Mesodermal cell (in vitro differentiated cells): Measurements from ENCODE around the gene LRP1B.
A peak's percentile ranks its signal among the peaks of the same experiment; 100 is the strongest.

ENCODE experiments used
- H3K27ac ChIP-seq: 2 replicates; pipeline ENCODE4 v1.7.0; 2013; ENCODE audit warnings: mild to moderate bottlenecking, low read depth, low read length, moderate library complexity; ENCODE audit not compliant: severe bottlenecking
- H3K36me3 ChIP-seq: 2 replicates; pipeline ENCODE4 v1.7.1; 2013; ENCODE audit warnings: mild to moderate bottlenecking, low read length, moderate library complexity; ENCODE audit not compliant: control insufficient read depth, insufficient read depth
- H3K4me1 ChIP-seq: one replicate; pipeline ENCODE4 v1.7.1; 2013; ENCODE audit warnings: mild to moderate bottlenecking, low read length; ENCODE audit not compliant: insufficient read depth, control insufficient read depth, poor library complexity, severe bottlenecking
- H3K4me3 ChIP-seq: 2 replicates; pipeline ENCODE4 v1.7.0; 2013; ENCODE audit warnings: low read length, control low read depth, mild to moderate bottlenecking; ENCODE audit not compliant: insufficient read depth, poor library complexity, severe bottlenecking; ENCODE audit errors: extremely low read depth
- H3K9me3 ChIP-seq: 2 replicates; pipeline ENCODE4 v1.7.1; 2013; ENCODE audit warnings: mild to moderate bottlenecking, low read length, moderate library complexity; ENCODE audit not compliant: control insufficient read depth
- WGBS, 2 experiments: methylation state at CpG; one replicate each; pipeline ENCODE4 v1.1.5; 2013; ENCODE audit warnings: missing lambda C conversion rate in 2 of 2; ENCODE audit not compliant: insufficient coverage in 2 of 2; 5-methylcytosine and 5-hydroxymethylcytosine counted together

The LRP1B gene

GRCh38 chr2:141055531-141055930 lies 1075.3 kb downstream of the LRP1B start:
- no peaks in the 10 kb centered on the region for H3K9me3 ChIP-seq
- 78 to 83% methylated on average over 1 of the region's 1 CpG for WGBS, 2 experiments
- no peak overlapping the region for H3K27ac ChIP-seq
- no peaks in the 10 kb centered on the region for H3K36me3 ChIP-seq
- no peak overlapping the region for H3K4me3 ChIP-seq
- H3K4me1 ChIP-seq, result no peaks in the 10 kb centered on the region

- Histone ChIP-seq H3K36me3 (no peaks in the 10 kb centered on the region), H3K9me3 (no peaks in the 10 kb centered on the region), H3K27ac (no peak overlapping the region), H3K4me1 (no peaks in the 10 kb centered on the region), H3K4me3 (no peak overlapping the region)
- 90 to 96% methylated on average over 3 to 4 of the region's 6 CpGs for WGBS, 2 experiments
Measured at GRCh38 chr2:141048951-141049350, 1081.9 kb downstream of the LRP1B start.

DNA sequence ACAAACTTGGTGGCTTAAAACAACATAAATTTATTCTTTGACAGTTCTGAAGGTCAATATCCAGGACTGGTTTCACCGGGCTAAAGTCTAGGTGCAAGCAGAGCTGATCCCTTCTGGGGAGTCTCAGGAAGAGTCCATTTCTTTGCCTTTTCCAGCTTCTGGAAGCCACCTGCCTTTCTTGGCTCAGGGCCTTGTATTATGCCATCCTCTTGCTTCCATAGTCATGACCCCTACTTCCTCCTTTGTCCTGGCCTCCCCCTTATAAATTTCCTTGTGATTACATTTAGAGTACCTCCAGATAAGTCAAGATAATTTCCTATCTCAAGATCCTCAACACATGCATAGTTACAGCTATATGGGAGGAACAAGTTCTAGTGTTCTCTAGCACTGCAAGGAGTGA lies 1089.5 kb downstream of the LRP1B start:
- H3K27ac ChIP-seq, result no peak overlapping the region
- no peaks in the 10 kb centered on the region for H3K4me1 ChIP-seq
- no peaks in the 10 kb centered on the region for H3K36me3 ChIP-seq
- H3K4me3 ChIP-seq, result no peak overlapping the region
- H3K9me3 ChIP-seq, result no peaks in the 10 kb centered on the region
- 79 to 91% methylated on average over 1 of the region's 1 CpG for WGBS, 2 experiments

DNA sequence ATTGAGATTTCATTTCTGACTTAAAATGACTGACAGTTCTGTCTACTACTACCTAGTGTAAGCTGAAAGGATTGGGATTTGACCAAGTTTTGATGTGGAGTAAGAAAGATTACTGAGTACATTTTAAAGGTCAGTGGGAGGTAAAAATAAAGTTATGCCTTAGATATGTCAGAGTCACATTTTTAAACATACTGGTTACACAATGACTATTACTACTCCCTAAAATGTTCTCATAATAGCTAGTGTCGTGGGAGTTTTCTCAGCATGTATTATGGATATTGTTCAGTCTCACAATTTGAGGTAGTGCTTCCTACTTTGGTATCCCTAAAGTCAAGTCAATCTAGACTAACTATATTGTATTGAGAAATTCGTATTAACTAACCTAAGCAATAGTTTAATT lies 1092.5 kb downstream of the LRP1B start:
- no CpG with 5 or more reads among the region's 2 CpGs for WGBS, 2 experiments
- H3K4me1 ChIP-seq, result no peaks in the 10 kb centered on the region
- H3K27ac ChIP-seq, result no peak overlapping the region
- H3K4me3 ChIP-seq, result no peak overlapping the region
- no peaks in the 10 kb centered on the region for H3K36me3 ChIP-seq
- no peaks in the 10 kb centered on the region for H3K9me3 ChIP-seq

DNA sequence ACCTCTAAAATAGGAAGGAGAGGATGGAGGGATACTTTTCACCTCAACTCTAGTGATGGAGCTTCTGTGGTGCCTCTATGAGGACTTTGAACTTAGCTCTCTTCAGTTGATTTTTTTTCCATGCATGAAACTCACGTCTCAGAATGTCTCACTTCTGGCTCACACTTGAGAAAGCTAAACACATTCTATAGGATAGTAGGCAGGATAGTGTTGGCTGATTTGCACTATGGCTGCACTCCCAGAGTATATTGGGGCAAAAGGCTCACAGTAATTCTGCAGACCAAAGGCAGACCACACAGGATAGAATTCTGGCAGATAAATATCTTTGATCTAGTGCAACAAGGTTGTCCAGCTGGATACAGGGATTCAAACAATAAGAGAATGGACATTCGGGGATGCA lies 1093.5 kb downstream of the LRP1B start:
- Histone ChIP-seq H3K4me1 (no peaks in the 10 kb centered on the region), H3K36me3 (no peaks in the 10 kb centered on the region), H3K27ac (no peak overlapping the region), H3K9me3 (no peaks in the 10 kb centered on the region), H3K4me3 (no peak overlapping the region)
- 60 to 80% methylated on average over 1 of the region's 2 CpGs for WGBS, 2 experiments

- Histone ChIP-seq H3K27ac (no peak overlapping the region), H3K9me3 (no peaks in the 10 kb centered on the region), H3K4me3 (no peak overlapping the region), H3K4me1 (no peaks in the 10 kb centered on the region), H3K36me3 (no peaks in the 10 kb centered on the region)
- WGBS, 2 experiments, result 80% methylated on average over 1 of the region's 4 CpGs; no CpG with 5 or more reads in 1 of the 2 experiments
Measured at GRCh38 chr2:141035846-141036420, 1094.9 kb downstream of the LRP1B start.

DNA sequence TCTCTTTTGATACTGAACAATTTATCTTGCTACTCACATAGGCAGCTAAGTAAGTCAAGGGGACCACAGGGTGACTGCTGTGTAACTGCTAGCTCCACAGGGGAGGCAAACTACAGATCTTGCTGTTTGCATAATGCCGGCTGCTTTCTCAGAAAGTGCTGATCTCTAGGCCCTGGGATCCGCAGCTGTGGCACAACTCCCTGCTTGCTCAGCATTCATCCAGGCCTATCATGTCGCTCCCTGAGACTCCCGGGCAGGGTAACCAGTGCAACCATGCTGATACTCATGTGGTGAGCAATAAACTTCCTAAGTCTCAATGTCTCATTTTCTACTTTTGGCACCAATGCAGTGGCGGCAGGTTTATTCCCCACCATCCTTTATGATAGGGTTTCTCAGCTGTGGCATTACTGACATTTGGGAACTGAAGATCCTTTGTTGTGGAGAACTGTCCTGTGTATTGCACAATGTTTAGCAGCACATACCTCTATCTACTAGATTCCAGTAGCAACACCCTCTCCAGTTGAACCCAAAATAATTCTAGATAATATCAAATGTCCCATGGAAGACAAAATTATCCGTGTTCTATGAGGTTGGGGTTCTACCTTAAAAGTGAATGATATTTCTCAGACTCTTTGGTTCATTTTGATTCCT lies 1101.3 kb downstream of the LRP1B start:
- peaks cover 3% of the 10 kb centered on the region for H3K9me3 ChIP-seq
- no peak overlapping the region for H3K27ac ChIP-seq
- no peak overlapping the region for H3K4me3 ChIP-seq
- no peaks in the 10 kb centered on the region for H3K36me3 ChIP-seq
- no peaks in the 10 kb centered on the region for H3K4me1 ChIP-seq
- 82 to 94% methylated on average over 5 of the region's 6 CpGs for WGBS, 2 experiments

GRCh38 chr2:141027221-141027620 lies 1103.6 kb downstream of the LRP1B start:
- WGBS, 2 experiments, result no CpG with 5 or more reads among the region's 1 CpG
- H3K36me3 ChIP-seq, result no peaks in the 10 kb centered on the region
- peaks cover 3% of the 10 kb centered on the region for H3K4me1 ChIP-seq
- H3K9me3 ChIP-seq, result peaks cover 3% of the 10 kb centered on the region
- H3K27ac ChIP-seq, result no peak overlapping the region
- no peak overlapping the region for H3K4me3 ChIP-seq

GRCh38 chr2:141021611-141022010 lies 1109.2 kb downstream of the LRP1B start:
- Histone ChIP-seq H3K4me3 (no peak overlapping the region), H3K9me3 (no peaks in the 10 kb centered on the region), H3K4me1 (peaks cover 17% of the 10 kb centered on the region), H3K36me3 (no peaks in the 10 kb centered on the region), H3K27ac (peak overlapping the region; percentile 89)
- WGBS, 2 experiments, result no CpG with 5 or more reads among the region's 1 CpG

GRCh38 chr2:141021109-141021508 lies 1109.7 kb downstream of the LRP1B start:
- H3K27ac ChIP-seq, result peak overlapping the region; percentile 89
- H3K9me3 ChIP-seq, result no peaks in the 10 kb centered on the region
- no peaks in the 10 kb centered on the region for H3K36me3 ChIP-seq
- H3K4me3 ChIP-seq, result no peak overlapping the region
- peaks cover 17% of the 10 kb centered on the region for H3K4me1 ChIP-seq
- no CpG with 5 or more reads among the region's 1 CpG for WGBS, 2 experiments

DNA sequence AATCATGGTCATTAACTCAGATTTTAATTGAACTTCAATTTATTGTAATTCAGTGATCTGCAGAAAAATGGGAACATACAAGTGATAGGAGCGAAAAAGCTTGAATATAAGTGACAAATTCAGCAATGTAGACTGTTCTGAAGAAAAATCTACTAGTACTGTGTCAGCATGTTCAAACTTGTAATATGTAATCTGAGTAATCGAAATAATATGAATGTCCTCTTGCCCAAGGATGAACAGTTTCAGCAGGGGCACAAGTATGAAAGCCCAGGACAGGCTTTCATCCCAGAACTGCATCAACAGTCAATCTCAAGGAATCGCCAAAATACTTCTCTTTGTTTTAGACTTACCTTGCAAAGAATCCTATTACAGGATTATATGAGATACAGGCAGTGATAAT lies 1110.5 kb downstream of the LRP1B start:
- Histone ChIP-seq H3K4me1 (peaks cover 17% of the 10 kb centered on the region), H3K4me3 (no peak overlapping the region), H3K36me3 (no peaks in the 10 kb centered on the region), H3K9me3 (no peaks in the 10 kb centered on the region), H3K27ac (peak overlapping the region; percentile 89)
- WGBS, 2 experiments, result 100% methylated on average over 2 of the region's 3 CpGs; no CpG with 5 or more reads in 1 of the 2 experiments
